HFF-Myc (cell line): ENCODE data around the gene SLC9A2.

Experiments used
- DNase-seq: peaks from one replicate; pipeline ENCODE4 v3.0.0-alpha.2; 2011; ENCODE audit warnings: low read depth; ENCODE audit errors: extremely low read depth
- H3K4me3 ChIP-seq: replicated peaks from 2 replicates; pipeline ENCODE4 v1.5.1; 2011; ENCODE audit warnings: low read depth, mild to moderate bottlenecking, control low read depth, low read length
- TF ChIP-seq, protein P1 (sequence below): IDR thresholded peaks from 2 replicates; pipeline ENCODE4 v1.5.1; 2012; ENCODE audit warnings: mild to moderate bottlenecking, low read depth, low read length, control low read depth; ENCODE audit errors: missing control alignments

Gene SLC9A2

GRCh38 chr2:102618452-102619413 lies 620 bp upstream of the SLC9A2 start:
- TF ChIP-seq, protein P1, sequence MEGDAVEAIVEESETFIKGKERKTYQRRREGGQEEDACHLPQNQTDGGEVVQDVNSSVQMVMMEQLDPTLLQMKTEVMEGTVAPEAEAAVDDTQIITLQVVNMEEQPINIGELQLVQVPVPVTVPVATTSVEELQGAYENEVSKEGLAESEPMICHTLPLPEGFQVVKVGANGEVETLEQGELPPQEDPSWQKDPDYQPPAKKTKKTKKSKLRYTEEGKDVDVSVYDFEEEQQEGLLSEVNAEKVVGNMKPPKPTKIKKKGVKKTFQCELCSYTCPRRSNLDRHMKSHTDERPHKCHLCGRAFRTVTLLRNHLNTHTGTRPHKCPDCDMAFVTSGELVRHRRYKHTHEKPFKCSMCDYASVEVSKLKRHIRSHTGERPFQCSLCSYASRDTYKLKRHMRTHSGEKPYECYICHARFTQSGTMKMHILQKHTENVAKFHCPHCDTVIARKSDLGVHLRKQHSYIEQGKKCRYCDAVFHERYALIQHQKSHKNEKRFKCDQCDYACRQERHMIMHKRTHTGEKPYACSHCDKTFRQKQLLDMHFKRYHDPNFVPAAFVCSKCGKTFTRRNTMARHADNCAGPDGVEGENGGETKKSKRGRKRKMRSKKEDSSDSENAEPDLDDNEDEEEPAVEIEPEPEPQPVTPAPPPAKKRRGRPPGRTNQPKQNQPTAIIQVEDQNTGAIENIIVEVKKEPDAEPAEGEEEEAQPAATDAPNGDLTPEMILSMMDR: no peak
- no peak for DNase-seq
- peak overlapping the region; percentile 26 for H3K4me3 ChIP-seq

DNA sequence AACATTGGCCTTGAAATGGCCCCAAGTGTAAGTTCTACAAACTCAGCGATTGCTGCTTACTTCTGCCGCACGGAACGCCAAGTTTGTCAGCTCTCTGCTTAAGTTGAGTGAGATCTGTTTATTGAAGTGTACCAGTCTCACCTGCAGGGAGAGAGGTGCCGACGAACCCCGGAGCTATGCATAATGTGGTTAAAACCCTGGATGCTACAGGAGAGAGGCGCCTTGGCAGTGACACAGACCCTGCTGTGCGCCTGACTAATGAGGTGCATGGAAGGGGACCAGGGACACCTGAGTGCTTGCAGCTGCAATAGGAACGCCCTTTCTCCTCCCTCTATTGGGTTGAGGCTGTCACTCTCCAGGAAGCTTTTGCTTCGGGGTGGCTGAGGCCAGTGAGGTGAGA lies 979 bp downstream of the SLC9A2 start:
- DNase-seq: no peak
- TF ChIP-seq, protein P1: no peak

GRCh38 chr2:102621630-102622029 lies 2.3 kb downstream of the SLC9A2 start:
- TF ChIP-seq, protein P1: no peak
- H3K4me3 ChIP-seq: no peak overlapping the region
- DNase-seq: no peak

More for the DNA sequence above, 979 bp downstream of the SLC9A2 start:
- H3K4me3 ChIP-seq: no peak overlapping the region

DNA sequence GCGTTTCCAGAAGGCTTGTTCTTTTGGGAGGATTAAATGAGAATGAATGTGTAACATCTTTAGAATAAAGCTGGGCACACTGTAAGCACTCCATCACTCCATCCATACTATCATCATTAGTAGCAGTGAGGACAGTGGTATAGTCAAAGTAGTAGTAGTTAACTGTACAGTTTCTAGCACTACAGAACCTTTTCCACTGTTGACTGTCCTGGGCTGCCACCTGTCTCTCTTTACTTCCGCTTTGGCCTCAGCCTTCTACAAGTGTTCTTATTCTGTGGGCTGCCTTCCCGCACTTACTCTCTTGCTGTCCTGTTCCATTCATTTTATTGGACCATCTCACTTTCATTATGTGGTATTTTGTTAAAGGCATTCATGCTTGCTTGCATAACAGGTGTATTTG lies 3.3 kb downstream of the SLC9A2 start:
- DNase-seq: no peak
- TF ChIP-seq, protein P1: no peak
- no peak overlapping the region for H3K4me3 ChIP-seq

DNA sequence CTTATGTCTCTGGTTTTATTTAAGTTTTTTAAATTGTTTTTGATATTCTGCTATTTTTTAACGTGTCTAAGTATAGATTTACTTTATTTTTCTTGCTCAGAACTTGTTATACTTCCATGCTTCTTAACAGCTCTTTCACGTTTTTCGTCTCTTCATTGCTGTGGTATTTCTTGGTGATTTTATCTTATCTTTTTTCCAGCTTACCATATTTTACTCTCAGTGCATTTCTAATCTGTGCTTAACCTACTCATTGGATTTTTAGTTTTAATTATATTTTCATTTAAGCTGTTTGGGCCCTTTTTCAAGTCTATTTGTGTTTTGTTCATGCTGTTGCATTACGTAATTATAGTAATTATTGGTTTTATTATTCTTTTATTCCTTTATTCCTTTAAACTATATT lies 11.1 kb downstream of the SLC9A2 start:
- TF ChIP-seq, protein P1: no peak
- no peak overlapping the region for H3K4me3 ChIP-seq

DNA sequence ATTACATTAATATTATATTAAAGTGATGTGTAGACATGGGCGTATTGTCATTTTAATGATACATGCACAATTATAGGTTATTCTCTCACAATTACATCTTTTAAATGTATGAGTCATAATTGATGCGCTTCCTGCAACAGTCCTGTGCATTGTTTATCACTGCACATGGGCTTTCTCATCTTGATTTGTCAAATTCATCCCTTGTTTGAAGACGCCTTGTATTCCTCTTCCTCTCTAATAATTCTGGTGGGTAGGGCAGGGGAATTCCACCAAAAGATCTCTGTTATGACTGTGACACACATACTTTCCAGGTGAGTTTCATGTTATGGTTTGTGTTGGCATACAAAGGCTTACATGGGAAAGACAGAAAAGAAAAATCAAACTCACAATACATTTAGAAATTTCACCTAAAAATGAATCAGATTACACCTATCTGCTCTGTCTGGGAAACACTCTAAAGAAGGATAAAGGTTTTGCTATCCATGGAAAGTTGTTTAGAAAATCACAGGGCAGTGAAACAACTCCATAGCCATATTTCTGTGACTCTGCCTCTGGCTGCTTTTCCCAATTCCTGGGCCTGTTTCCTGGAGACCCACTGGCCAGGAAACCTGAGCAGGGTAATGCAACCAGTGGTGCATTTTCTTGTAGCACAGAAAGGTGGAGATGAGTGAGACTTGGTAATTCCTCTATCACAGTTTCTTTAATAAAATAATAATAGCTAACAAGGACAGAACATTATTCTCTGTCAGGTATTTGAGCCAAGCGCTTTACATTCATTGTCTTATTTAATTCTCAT lies 13.2 kb downstream of the SLC9A2 start:
- TF ChIP-seq, protein P1: no peak
- H3K4me3 ChIP-seq: no peak overlapping the region
- DNase-seq: no peak

More for the DNA sequence above, 11.1 kb downstream of the SLC9A2 start:
- no peak for DNase-seq
